ENCODE data around the gene HTT. TPM values are rescaled to one million over a fixed set of nuclear protein-coding genes. Genes with fewer than 3 reads are reported as not detected.

HTT gene
- total and polyA plus RNA-seq, 2 of the 8 experiments (the other 6 are each of a cell fraction or from before 2014, with no cell fraction given) = 24.0 to 71.0 TPM

GRCh38 chr4:3043282-3044020 is 31.0 kb upstream of the HTT start (continued):
- TF ChIP-seq NANOG (IDR thresholded peaks at IDR 0.05; ENCODE audit: insufficient read depth, low read depth, low read length, poor library complexity, severe bottlenecking) = no peak
- no peak for TF ChIP-seq EGR1 (IDR thresholded peaks at IDR 0.05; ENCODE audit: borderline replicate concordance, low read depth, low read length)
- no peak for TF ChIP-seq TAF7 (optimal IDR thresholded peaks at IDR 0.05; ENCODE audit: borderline replicate concordance, low read depth, low read length)
